Measurements from ENCODE around the gene ZNF575. TPM values are rescaled to one million over a fixed set of nuclear protein-coding genes. Genes with fewer than 3 reads are reported as not detected.

Gene ZNF575
- total RNA-seq, 1 donor from 2014 or later, result 6.5 TPM

DNA sequence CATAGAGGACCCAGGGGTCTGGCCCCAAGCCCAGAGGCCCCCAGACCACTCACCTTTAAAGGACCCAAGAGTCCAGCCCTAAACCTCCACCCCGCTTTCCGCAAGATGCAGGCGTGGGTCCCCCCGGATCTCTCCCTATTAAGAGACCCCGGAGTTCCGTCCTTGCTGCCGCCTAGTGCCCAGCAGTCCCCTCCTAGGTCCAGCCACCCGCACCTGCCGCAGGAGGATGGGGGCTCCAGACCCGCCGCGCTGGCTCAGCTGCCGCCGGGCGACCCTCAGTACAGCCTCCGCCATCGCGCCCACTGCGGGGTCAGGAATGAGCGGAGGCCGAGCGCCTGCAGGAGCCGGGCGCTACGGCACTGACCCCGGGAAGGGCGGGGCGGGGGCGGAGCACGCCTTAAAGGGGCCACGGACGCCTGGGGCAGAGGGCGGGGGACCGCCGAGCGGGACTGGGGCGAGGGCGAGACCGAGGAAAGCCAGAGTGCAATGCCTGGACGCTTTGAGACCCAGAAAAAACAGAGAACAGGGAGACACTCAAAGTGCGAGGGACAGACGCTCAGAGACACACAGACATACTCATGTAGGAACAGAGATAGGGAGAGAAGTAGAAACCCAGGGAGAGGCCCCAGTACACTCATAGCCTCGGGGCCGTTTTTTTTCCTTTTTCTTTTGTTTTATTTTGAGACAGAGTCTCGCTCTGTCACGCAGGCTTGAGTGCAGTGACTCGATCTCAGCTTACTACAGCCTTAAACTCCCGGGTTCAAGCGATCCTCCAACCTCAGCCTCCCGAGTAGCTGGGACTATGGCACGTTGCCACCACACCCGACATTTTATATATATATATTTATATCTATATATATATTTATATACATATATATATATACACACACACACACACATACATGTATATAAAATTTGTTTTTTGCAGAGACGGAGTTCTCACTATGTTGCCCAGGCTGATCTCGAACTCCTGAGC lies 5.8 kb upstream of the ZNF575 start, which contains the start of gene ETHE1:
ETHE1 (minus strand) TSS at position 318 of the 976 bp plus-strand sequence; CDS start at position 294, 24 bp downstream.
- peaks cover 1% of the 10 kb centered on the region for H3K36me3 Mint-ChIP-seq (ENCODE audit: unreplicated experiment)
- no peaks in the 10 kb centered on the region for H3K27me3 Mint-ChIP-seq (ENCODE audit: unreplicated experiment)
- H3K9me3 Mint-ChIP-seq (ENCODE audit: unreplicated experiment), result no peaks in the 10 kb centered on the region
- H3K4me3 Mint-ChIP-seq (ENCODE audit: unreplicated experiment), result peak within 1 kb of the TSS; percentile 91
- peak within 1 kb of the TSS; percentile 97 for H3K27ac Mint-ChIP-seq (ENCODE audit: unreplicated experiment)
- peaks cover 29% of the 10 kb centered on the region for H3K4me1 Mint-ChIP-seq (ENCODE audit: unreplicated experiment)
- no peak for TF ChIP-seq CTCF (IDR thresholded peaks at IDR 0.05)
- DNase-seq (ENCODE audit: extremely low spot score, unreplicated experiment), result peak; percentile 88

GRCh38 chr19:43527860-43528622 lies 4.9 kb upstream of the ZNF575 start:
- Mint-ChIP-seq H3K36me3 (ENCODE audit: unreplicated experiment) (no peaks in the 10 kb centered on the region), H3K27ac (ENCODE audit: unreplicated experiment) (peak overlapping the region; percentile 34), H3K9me3 (ENCODE audit: unreplicated experiment) (no peaks in the 10 kb centered on the region), H3K27me3 (ENCODE audit: unreplicated experiment) (no peaks in the 10 kb centered on the region), H3K4me3 (ENCODE audit: unreplicated experiment) (peak overlapping the region; percentile 14), H3K4me1 (ENCODE audit: unreplicated experiment) (peaks cover 35% of the 10 kb centered on the region)
- no peak for DNase-seq (ENCODE audit: extremely low spot score, unreplicated experiment)
- TF ChIP-seq CTCF (IDR thresholded peaks at IDR 0.05), result no peak

- Mint-ChIP-seq H3K4me3 (ENCODE audit: unreplicated experiment) (peak overlapping the region; percentile 88), H3K36me3 (ENCODE audit: unreplicated experiment) (peaks cover 6% of the 10 kb centered on the region), H3K27ac (ENCODE audit: unreplicated experiment) (peak overlapping the region; percentile 91), H3K4me1 (ENCODE audit: unreplicated experiment) (peaks cover 24% of the 10 kb centered on the region), H3K27me3 (ENCODE audit: unreplicated experiment) (no peaks in the 10 kb centered on the region), H3K9me3 (ENCODE audit: unreplicated experiment) (no peaks in the 10 kb centered on the region)
- no peak for TF ChIP-seq CTCF (IDR thresholded peaks at IDR 0.05)
- no peak for DNase-seq (ENCODE audit: extremely low spot score, unreplicated experiment)
Observed at GRCh38 chr19:43532571-43532961, 422 bp upstream of the ZNF575 start.

DNA sequence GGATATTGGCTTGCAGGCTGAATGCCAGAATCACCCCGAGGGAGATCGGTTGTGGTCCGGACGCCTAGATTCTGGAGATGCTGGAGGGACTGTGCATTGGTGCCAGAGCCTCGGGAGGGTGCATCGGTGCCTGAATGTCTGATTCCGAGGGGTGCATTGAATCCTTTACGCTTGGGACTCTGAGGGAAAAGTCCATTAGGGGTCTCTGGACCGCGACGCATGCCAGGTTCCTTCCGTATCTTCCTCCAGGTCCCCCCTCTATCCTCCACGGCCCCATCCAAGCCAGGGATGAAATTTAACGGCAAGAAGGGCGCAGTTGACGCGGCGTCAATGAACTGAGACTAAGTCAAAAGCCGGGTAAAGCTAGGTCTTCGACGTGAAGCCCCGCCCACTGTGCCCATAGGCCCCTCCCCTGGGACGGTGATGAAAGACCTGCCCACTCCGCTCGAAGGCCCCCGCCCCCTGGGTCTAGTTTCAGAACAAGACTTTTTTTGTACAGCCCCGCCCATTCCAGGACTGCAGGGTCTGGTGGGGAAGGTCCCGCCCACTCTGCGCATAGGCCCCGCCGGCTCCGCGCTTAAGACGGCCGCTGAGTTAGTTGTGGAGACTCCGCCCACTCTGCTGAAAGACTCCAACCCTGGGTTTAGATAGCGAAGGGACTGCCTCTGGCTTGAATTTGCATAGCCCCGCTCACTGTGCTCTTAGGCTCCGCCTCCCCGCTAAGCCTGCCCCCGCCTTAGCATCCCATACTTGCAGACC lies 737 bp downstream of the ZNF575 start:
- no peak for TF ChIP-seq CTCF (IDR thresholded peaks at IDR 0.05)

More for the DNA sequence above, 737 bp downstream of the ZNF575 start:
- no peaks in the 10 kb centered on the region for H3K9me3 Mint-ChIP-seq (ENCODE audit: unreplicated experiment)
- H3K4me1 Mint-ChIP-seq (ENCODE audit: unreplicated experiment), result peaks cover 19% of the 10 kb centered on the region
- DNase-seq (ENCODE audit: extremely low spot score, unreplicated experiment), result peak; percentile 99
- peak overlapping the region; percentile 97 for H3K27ac Mint-ChIP-seq (ENCODE audit: unreplicated experiment)
- peak overlapping the region; percentile 88 for H3K4me3 Mint-ChIP-seq (ENCODE audit: unreplicated experiment)
- H3K36me3 Mint-ChIP-seq (ENCODE audit: unreplicated experiment), result peaks cover 13% of the 10 kb centered on the region
- no peaks in the 10 kb centered on the region for H3K27me3 Mint-ChIP-seq (ENCODE audit: unreplicated experiment)
